ENCODE results near the gene BCL2L14.

GRCh38 chr12:12035229-12035628 is 35.5 kb upstream of the BCL2L14 start:
- no peak for TF ChIP-seq CTCF (IDR thresholded peaks at IDR 0.05; ENCODE audit: low read depth, low read length, poor library complexity, severe bottlenecking)
- no peak for TF ChIP-seq EZH2phosphoT487 (IDR thresholded peaks at IDR 0.05; ENCODE audit: borderline replicate concordance, low read length)

Data from DOHH2 (cell line).